DOHH2 (cell line): ENCODE results near the gene BABAM2.

Source experiments
- H3F3A ChIP-seq: fragments of 200-600 bp; sonication (generic), shearing (Covaris generic); 2 replicates; pipeline ENCODE4 v1.6.0; 2016; ENCODE audit warnings: antibody characterized with exemption, mild to moderate bottlenecking; ENCODE audit not compliant: control insufficient read depth, insufficient read depth
- H3K27ac ChIP-seq: fragments of 200-600 bp; sonication (generic); 2 replicates; pipeline ENCODE4 v1.5.1; 2014; ENCODE audit warnings: low read depth, mild to moderate bottlenecking, low read length, moderate library complexity
- H3K27me3 ChIP-seq: fragments of 200-600 bp; sonication (generic); 2 replicates; pipeline ENCODE4 v1.6.1; 2014; ENCODE audit warnings: mild to moderate bottlenecking, low read length, mixed read lengths; ENCODE audit not compliant: control insufficient read depth
- H3K36me3 ChIP-seq: fragments of 200-600 bp; sonication (generic); 2 replicates; pipeline ENCODE4 v1.6.1; 2014; ENCODE audit warnings: mild to moderate bottlenecking, low read length, moderate library complexity, mixed read lengths; ENCODE audit not compliant: control insufficient read depth
- H3K4me1 ChIP-seq: fragments of 200-600 bp; sonication (generic); 2 replicates; pipeline ENCODE4 v1.6.1; 2014; ENCODE audit warnings: mild to moderate bottlenecking, low read length, mixed read lengths; ENCODE audit not compliant: control insufficient read depth
- H3K4me2 ChIP-seq: fragments of 200-600 bp; sonication (generic); 2 replicates; pipeline ENCODE4 v1.6.0; 2014; ENCODE audit warnings: mild to moderate bottlenecking, low read length, moderate library complexity
- H3K4me3 ChIP-seq: fragments of 200-600 bp; sonication (generic); 2 replicates; pipeline ENCODE4 v1.5.1; 2014; ENCODE audit warnings: mild to moderate bottlenecking, low read length, mixed read lengths
- H3K79me2 ChIP-seq: fragments of 200-600 bp; sonication (generic); 2 replicates; pipeline ENCODE4 v1.6.1; 2014; ENCODE audit warnings: mild to moderate bottlenecking, low read length, mixed read lengths; ENCODE audit not compliant: control insufficient read depth
- H3K9me2 ChIP-seq: fragments of 200-600 bp; sonication (generic); replicated peaks from 2 replicates; pipeline ENCODE4 v1.6.1; 2014; ENCODE audit warnings: mild to moderate bottlenecking, low read length, mixed read lengths; ENCODE audit not compliant: control insufficient read depth
- H3K9me3 ChIP-seq: fragments of 200-600 bp; sonication (generic); 2 replicates; pipeline ENCODE4 v1.6.1; 2014; ENCODE audit warnings: antibody characterized with exemption, low read length, mixed read lengths; ENCODE audit not compliant: control insufficient read depth, insufficient read depth
- H4K20me1 ChIP-seq: fragments of 200-600 bp; sonication (generic); 2 replicates; pipeline ENCODE4 v1.6.0; 2014; ENCODE audit warnings: low read depth, mild to moderate bottlenecking, antibody characterized with exemption, low read length, moderate library complexity; ENCODE audit not compliant: control insufficient read depth, insufficient read depth
- EZH2phosphoT487 ChIP-seq: fragments of 200-600 bp; sonication (generic); IDR thresholded peaks from 2 replicates; pipeline ENCODE4 v1.6.1; 2017; ENCODE audit warnings: borderline replicate concordance, mild to moderate bottlenecking, antibody characterized with exemption, low read length, moderate library complexity, mixed read lengths
- TF ChIP-seq, protein P1 (sequence below): fragments of 200-600 bp; sonication (generic); IDR thresholded peaks from one replicate; pipeline ENCODE4 v1.5.1; 2014; ENCODE audit warnings: antibody characterized with exemption, mild to moderate bottlenecking, low read depth, low read length; ENCODE audit not compliant: poor library complexity, severe bottlenecking

Gene BABAM2

GRCh38 chr2:28163028-28163427, 272.5 kb downstream of the BABAM2 start:
- no peaks in the 10 kb centered on the region for H3F3A ChIP-seq
- no peaks in the 10 kb centered on the region for H3K9me3 ChIP-seq
- no peak overlapping the region for H3K27ac ChIP-seq
- no peaks in the 10 kb centered on the region for H3K36me3 ChIP-seq
- no peaks in the 10 kb centered on the region for H3K79me2 ChIP-seq
- no peaks in the 10 kb centered on the region for H3K9me2 ChIP-seq
- no peak for TF ChIP-seq EZH2phosphoT487
- TF ChIP-seq, protein P1, sequence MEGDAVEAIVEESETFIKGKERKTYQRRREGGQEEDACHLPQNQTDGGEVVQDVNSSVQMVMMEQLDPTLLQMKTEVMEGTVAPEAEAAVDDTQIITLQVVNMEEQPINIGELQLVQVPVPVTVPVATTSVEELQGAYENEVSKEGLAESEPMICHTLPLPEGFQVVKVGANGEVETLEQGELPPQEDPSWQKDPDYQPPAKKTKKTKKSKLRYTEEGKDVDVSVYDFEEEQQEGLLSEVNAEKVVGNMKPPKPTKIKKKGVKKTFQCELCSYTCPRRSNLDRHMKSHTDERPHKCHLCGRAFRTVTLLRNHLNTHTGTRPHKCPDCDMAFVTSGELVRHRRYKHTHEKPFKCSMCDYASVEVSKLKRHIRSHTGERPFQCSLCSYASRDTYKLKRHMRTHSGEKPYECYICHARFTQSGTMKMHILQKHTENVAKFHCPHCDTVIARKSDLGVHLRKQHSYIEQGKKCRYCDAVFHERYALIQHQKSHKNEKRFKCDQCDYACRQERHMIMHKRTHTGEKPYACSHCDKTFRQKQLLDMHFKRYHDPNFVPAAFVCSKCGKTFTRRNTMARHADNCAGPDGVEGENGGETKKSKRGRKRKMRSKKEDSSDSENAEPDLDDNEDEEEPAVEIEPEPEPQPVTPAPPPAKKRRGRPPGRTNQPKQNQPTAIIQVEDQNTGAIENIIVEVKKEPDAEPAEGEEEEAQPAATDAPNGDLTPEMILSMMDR: no peak
- H3K4me1 ChIP-seq: no peaks in the 10 kb centered on the region
- no peaks in the 10 kb centered on the region for H3K27me3 ChIP-seq
- no peak overlapping the region for H3K4me2 ChIP-seq
- H3K4me3 ChIP-seq: no peak overlapping the region
- no peaks in the 10 kb centered on the region for H4K20me1 ChIP-seq

- Histone ChIP-seq H3K79me2 (no peaks in the 10 kb centered on the region), H3K27ac (no peak overlapping the region), H4K20me1 (no peaks in the 10 kb centered on the region), H3K27me3 (no peaks in the 10 kb centered on the region), H3K9me3 (no peaks in the 10 kb centered on the region), H3K36me3 (no peaks in the 10 kb centered on the region), H3K9me2 (no peaks in the 10 kb centered on the region), H3K4me2 (no peak overlapping the region), H3K4me3 (no peak overlapping the region), H3K4me1 (no peaks in the 10 kb centered on the region), H3F3A (no peaks in the 10 kb centered on the region)
- TF ChIP-seq EZH2phosphoT487: no peak
- TF ChIP-seq, protein P1: no peak
Observed at GRCh38 chr2:28163627-28164279, 273.2 kb downstream of the BABAM2 start.

DNA sequence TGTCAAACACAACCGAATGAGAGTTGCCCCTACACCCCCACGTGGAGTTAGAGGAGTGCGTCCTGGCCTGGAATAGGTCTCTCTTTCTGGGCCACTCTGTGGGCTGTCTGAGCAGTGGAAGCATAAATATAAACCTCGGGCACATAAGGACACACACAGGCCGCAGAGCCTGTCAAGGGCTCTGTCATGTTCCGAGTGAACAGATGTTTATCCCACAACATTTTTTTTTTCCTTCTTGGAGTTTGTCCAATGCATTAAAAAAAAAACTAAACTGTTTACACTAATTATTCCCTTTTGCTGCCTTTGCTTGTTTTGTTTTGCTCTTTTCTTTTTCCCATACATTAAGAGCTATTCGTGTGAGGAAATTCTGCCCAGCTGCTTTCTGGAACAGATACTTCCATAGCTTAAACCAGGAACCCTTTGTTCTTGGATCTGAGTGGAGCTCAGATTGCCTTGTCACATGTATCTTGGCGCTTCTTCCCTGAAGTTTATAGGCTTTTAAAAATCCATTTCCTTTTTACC, 273.8 kb downstream of the BABAM2 start:
- TF ChIP-seq EZH2phosphoT487: no peak
- TF ChIP-seq, protein P1: no peak
- Histone ChIP-seq H4K20me1 (no peaks in the 10 kb centered on the region), H3K4me3 (no peak overlapping the region), H3K4me2 (no peak overlapping the region), H3K36me3 (no peaks in the 10 kb centered on the region), H3K27ac (no peak overlapping the region), H3K27me3 (no peaks in the 10 kb centered on the region), H3K9me2 (no peaks in the 10 kb centered on the region), H3K9me3 (no peaks in the 10 kb centered on the region), H3F3A (no peaks in the 10 kb centered on the region), H3K79me2 (no peaks in the 10 kb centered on the region), H3K4me1 (no peaks in the 10 kb centered on the region)
